Endodermal cell (in vitro differentiated cells): ENCODE data around the gene NAA20. TPM values are rescaled to one million over a fixed set of nuclear protein-coding genes. Genes with fewer than 3 reads are reported as not detected.

Source experiments
- DNase-seq: peaks from one replicate; pipeline ENCODE4 v3.0.0-alpha.2; 2017
- H3K27ac ChIP-seq: 2 replicates; pipeline ENCODE4 v1.5.1; 2013; ENCODE audit warnings: mild to moderate bottlenecking, low read depth, low read length, moderate library complexity
- H3K27me3 ChIP-seq: 2 replicates; pipeline ENCODE4 v1.6.1; 2013; ENCODE audit warnings: mild to moderate bottlenecking, low read length, moderate library complexity; ENCODE audit not compliant: insufficient read depth, control insufficient read depth, poor library complexity, severe bottlenecking
- H3K36me3 ChIP-seq: 2 replicates; pipeline ENCODE4 v1.7.0; 2013; ENCODE audit warnings: mild to moderate bottlenecking, low read length, moderate library complexity; ENCODE audit not compliant: control insufficient read depth, insufficient read depth
- H3K4me1 ChIP-seq: one replicate; pipeline ENCODE4 v1.7.0; 2013; ENCODE audit warnings: low read length; ENCODE audit not compliant: control insufficient read depth, insufficient read depth
- H3K4me3 ChIP-seq: 2 replicates; pipeline ENCODE4 v1.5.1; 2013; ENCODE audit warnings: mild to moderate bottlenecking, low read length, moderate library complexity
- H3K9ac ChIP-seq: 2 replicates; pipeline ENCODE4 v1.6.1; 2013; ENCODE audit warnings: mild to moderate bottlenecking, low read length, moderate library complexity; ENCODE audit not compliant: poor library complexity, severe bottlenecking; ENCODE audit errors: extremely low read depth
- H3K9me3 ChIP-seq: 2 replicates; pipeline ENCODE4 v1.6.1; 2013; ENCODE audit warnings: mild to moderate bottlenecking, low read length, moderate library complexity; ENCODE audit not compliant: control insufficient read depth
- H3K27ac Mint-ChIP-seq: 2 replicates; pipeline ENCODE4 v1.8.0; 2020; ENCODE audit warnings: mixed read lengths
- H3K27me3 Mint-ChIP-seq: 2 replicates; pipeline ENCODE4 v1.8.0; 2021; ENCODE audit warnings: mild to moderate bottlenecking, mixed read lengths; ENCODE audit not compliant: insufficient read depth
- H3K36me3 Mint-ChIP-seq: 2 replicates; pipeline ENCODE4 v1.8.0; 2020; ENCODE audit warnings: low read depth, mixed read lengths
- H3K4me1 Mint-ChIP-seq: 2 replicates; pipeline ENCODE4 v1.8.0; 2020; ENCODE audit warnings: mixed read lengths
- H3K4me3 Mint-ChIP-seq: 2 replicates; pipeline ENCODE4 v1.8.0; 2020; ENCODE audit warnings: mild to moderate bottlenecking, moderate library complexity, mixed read lengths
- H3K9me3 Mint-ChIP-seq: 2 replicates; pipeline ENCODE4 v1.8.0; 2020; ENCODE audit warnings: mild to moderate bottlenecking, mixed read lengths
- WGBS, 2 experiments: methylation state at CpG; one replicate each; pipeline versions ENCODE4 v1.1.5 to v1.1.7; 2013; ENCODE audit warnings: missing lambda C conversion rate in 2 of 2, mixed read lengths in 1 of 2; ENCODE audit not compliant: insufficient coverage in 1 of 2, insufficient read length in 1 of 2; 5-methylcytosine and 5-hydroxymethylcytosine counted together
- total RNA-seq, 2 donors: library from RNA; stranded (reverse); fragmentation: NEBNext Ultra II Directional in 1 of 2; extraction: Animal tissue kit (Norgen Biotek cat#: 25700) in 1 of 2; gene quantifications; 2 replicates in 1 of 2; 3 replicates in 1 of 2; pipeline ENCODE4 v1.2.1, GENCODE V29; 2021
- TF ChIP-seq, protein P1 (sequence below): fragments of 200-600 bp; sonication (generic); conservative IDR thresholded peaks from 2 replicates; pipeline ENCODE4 v1.5.0; 2021; ENCODE audit warnings: antibody characterized with exemption, mild to moderate bottlenecking

Gene NAA20
- total RNA-seq, 2 donors from 2014 or later, result 35.1 to 39.4 TPM

DNA sequence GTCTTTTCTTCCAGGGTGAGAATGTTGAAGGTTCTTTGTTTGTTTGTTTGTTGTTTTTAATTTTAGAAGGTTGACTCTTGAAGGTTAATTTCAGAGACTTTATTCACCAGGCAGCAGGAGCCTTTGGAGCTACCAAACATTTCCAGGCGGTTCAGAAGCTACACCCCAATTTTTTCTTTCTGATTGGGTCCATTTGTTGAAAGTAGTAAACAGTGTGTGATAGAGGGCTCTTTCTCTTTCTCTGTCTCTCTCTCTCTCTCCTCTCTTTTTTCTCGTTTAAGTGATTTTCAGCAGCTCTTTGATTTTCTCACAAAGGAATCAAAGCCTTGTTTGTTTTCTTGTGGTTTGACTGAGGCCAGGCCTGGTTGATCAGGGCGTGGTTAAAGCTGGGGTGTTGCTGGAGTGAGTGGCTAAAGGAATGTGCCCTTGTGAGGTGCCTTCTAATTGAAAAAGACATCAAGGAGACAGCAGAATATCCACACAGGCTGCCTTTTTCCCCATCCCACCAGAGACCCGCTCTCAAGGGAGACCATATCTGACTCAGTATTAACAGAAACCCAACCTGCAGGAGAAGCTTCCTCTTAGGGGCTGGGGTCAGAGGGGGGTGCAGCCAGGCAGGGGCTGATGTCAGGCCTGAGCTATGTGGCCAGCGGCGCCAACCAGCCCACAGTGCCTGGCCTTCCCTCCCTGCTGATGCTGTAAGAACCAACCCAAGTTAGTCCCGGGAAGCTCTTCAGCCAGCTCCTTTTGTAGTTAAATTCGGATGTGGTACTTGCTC, 40.4 kb upstream of the NAA20 start:
- TF ChIP-seq, protein P1, sequence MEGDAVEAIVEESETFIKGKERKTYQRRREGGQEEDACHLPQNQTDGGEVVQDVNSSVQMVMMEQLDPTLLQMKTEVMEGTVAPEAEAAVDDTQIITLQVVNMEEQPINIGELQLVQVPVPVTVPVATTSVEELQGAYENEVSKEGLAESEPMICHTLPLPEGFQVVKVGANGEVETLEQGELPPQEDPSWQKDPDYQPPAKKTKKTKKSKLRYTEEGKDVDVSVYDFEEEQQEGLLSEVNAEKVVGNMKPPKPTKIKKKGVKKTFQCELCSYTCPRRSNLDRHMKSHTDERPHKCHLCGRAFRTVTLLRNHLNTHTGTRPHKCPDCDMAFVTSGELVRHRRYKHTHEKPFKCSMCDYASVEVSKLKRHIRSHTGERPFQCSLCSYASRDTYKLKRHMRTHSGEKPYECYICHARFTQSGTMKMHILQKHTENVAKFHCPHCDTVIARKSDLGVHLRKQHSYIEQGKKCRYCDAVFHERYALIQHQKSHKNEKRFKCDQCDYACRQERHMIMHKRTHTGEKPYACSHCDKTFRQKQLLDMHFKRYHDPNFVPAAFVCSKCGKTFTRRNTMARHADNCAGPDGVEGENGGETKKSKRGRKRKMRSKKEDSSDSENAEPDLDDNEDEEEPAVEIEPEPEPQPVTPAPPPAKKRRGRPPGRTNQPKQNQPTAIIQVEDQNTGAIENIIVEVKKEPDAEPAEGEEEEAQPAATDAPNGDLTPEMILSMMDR, result no peak
- no peak overlapping the region for H3K9ac ChIP-seq
- H3K4me1 ChIP-seq, result peaks cover 6% of the 10 kb centered on the region
- peaks cover 9% of the 10 kb centered on the region for H3K9me3 ChIP-seq
- H3K27me3 Mint-ChIP-seq, result no peaks in the 10 kb centered on the region
- H3K27me3 ChIP-seq, result no peaks in the 10 kb centered on the region
- peak; percentile 81 for DNase-seq
- peaks cover 5% of the 10 kb centered on the region for H3K9me3 Mint-ChIP-seq
- WGBS, 2 experiments, result 29 to 51% methylated on average over 2 to 8 of the region's 8 CpGs
- H3K27ac ChIP-seq, result peak overlapping the region; percentile 40
- H3K36me3 Mint-ChIP-seq, result peaks cover 11% of the 10 kb centered on the region
- H3K4me1 Mint-ChIP-seq, result peaks cover 44% of the 10 kb centered on the region
- H3K27ac Mint-ChIP-seq, result peak overlapping the region; percentile 77
- H3K4me3 ChIP-seq, result no peak overlapping the region
- no peak overlapping the region for H3K4me3 Mint-ChIP-seq
- no peaks in the 10 kb centered on the region for H3K36me3 ChIP-seq

DNA sequence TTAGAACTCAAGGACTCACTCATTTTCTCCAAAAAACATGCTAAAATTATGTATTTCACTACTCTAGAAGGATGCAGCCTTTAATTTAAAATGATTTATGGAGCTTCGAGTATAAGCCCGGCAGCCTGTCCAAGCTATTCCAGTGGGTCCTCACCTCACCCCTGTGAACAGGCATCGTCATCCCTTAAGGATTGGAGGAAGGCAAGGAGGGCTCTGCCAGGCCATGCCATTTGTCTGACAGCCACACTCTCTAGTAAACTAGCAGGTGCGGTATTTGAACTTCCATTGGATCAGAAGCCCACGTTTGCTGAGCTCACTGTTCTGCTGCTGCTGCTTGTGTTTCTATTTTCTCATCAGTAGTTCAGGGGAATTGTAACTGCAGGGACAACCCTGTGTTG, 39.8 kb upstream of the NAA20 start:
- Histone ChIP-seq H3K9me3 (peaks cover 9% of the 10 kb centered on the region), H3K27me3 (no peaks in the 10 kb centered on the region), H3K27ac (peak overlapping the region; percentile 40), H3K4me1 (peaks cover 6% of the 10 kb centered on the region), H3K4me3 (no peak overlapping the region), H3K36me3 (no peaks in the 10 kb centered on the region), H3K9ac (no peak overlapping the region)
- Mint-ChIP-seq H3K27me3 (no peaks in the 10 kb centered on the region), H3K4me3 (no peak overlapping the region), H3K9me3 (peaks cover 5% of the 10 kb centered on the region), H3K27ac (peak overlapping the region; percentile 77), H3K4me1 (peaks cover 40% of the 10 kb centered on the region), H3K36me3 (peaks cover 11% of the 10 kb centered on the region)
- WGBS, 2 experiments, result 83 to 86% methylated on average over 4 to 5 of the region's 5 CpGs
- DNase-seq, result no peak
- TF ChIP-seq, protein P1, result no peak

- Histone ChIP-seq H3K9ac (no peak overlapping the region), H3K4me3 (no peak overlapping the region), H3K27ac (no peak overlapping the region), H3K27me3 (no peaks in the 10 kb centered on the region), H3K4me1 (peaks cover 6% of the 10 kb centered on the region), H3K9me3 (peaks cover 9% of the 10 kb centered on the region), H3K36me3 (no peaks in the 10 kb centered on the region)
- Mint-ChIP-seq H3K9me3 (peaks cover 5% of the 10 kb centered on the region), H3K4me3 (no peak overlapping the region), H3K27me3 (no peaks in the 10 kb centered on the region), H3K4me1 (peaks cover 40% of the 10 kb centered on the region), H3K27ac (no peak overlapping the region), H3K36me3 (peaks cover 11% of the 10 kb centered on the region)
- TF ChIP-seq, protein P1, result no peak
- no peak for DNase-seq
- WGBS, 2 experiments, result 98 to 99% methylated on average over 6 of the region's 6 CpGs
Measured at GRCh38 chr20:19978511-19979210, 38.5 kb upstream of the NAA20 start.
